ENCODE data around the gene TSEN15. TPM values are rescaled to one million over a fixed set of nuclear protein-coding genes. Genes with fewer than 3 reads are reported as not detected.

Gene TSEN15
- total RNA-seq, 6 donors from 2014 or later, result 25.0 to 39.9 (median 27.3) TPM

GRCh38 chr1:184072376-184072775 lies 20.8 kb downstream of the TSEN15 start:
- 92 to 97% methylated on average over 2 of the region's 2 CpGs for WGBS, 2 donors
- Histone ChIP-seq H3K9me3 (no peaks in the 10 kb centered on the region), H3K4me3 (no peak overlapping the region), H3K27me3 (no peaks in the 10 kb centered on the region), H3K36me3 (peaks cover 0 to 3% (median 0%) of the 10 kb centered on the region in 4 donors), H3K27ac (no peak overlapping the region), H3K4me1 (peaks cover 0 to 16% (median 9%) of the 10 kb centered on the region in 4 donors)
- TF ChIP-seq POLR2A (IDR thresholded peaks at IDR 0.05), result no peak
- no peak for TF ChIP-seq EP300 (IDR thresholded peaks at IDR 0.05)
- no peak for TF ChIP-seq CTCF (IDR thresholded peaks at IDR 0.05)
- TF ChIP-seq POLR2AphosphoS5 (IDR thresholded peaks at IDR 0.05), result no peak
- DNase-seq, result no peak
- ATAC-seq (ENCODE audit: low FRiP score in 2 of 2), result no peak

DNA sequence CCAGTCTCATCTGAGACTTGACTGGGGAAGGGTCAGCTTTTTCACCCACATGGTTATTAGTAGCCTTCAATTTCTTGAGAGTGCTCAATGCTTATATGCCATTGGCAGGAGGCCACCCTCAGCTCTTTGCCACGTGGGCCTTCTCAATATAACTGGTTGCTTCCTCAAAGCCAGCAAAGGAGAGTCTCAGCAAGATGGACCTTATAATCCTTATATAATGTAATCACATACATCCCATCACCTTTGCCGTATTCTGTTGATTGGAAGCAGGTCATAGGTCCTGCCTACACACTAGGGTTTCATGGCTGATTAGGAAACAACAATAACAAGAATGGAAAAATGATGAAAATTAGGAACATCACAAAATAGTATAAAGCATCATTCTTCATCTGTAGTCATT lies 22.9 kb downstream of the TSEN15 start:
- Histone ChIP-seq H3K27ac (peak overlapping the region in 2 of 4 donors; percentile 18 to 21), H3K4me3 (no peak overlapping the region), H3K4me1 (peaks cover 0 to 16% (median 9%) of the 10 kb centered on the region in 4 donors), H3K36me3 (peaks cover 0 to 3% (median 0%) of the 10 kb centered on the region in 4 donors), H3K27me3 (no peaks in the 10 kb centered on the region), H3K9me3 (no peaks in the 10 kb centered on the region)
- ATAC-seq (ENCODE audit: low FRiP score in 2 of 2) (no peak), DNase-seq (no peak)
- TF ChIP-seq POLR2A (IDR thresholded peaks at IDR 0.05) (no peak), EP300 (IDR thresholded peaks at IDR 0.05) (no peak), POLR2AphosphoS5 (IDR thresholded peaks at IDR 0.05) (no peak), CTCF (IDR thresholded peaks at IDR 0.05) (no peak)
- 75 to 86% methylated on average over 2 of the region's 2 CpGs for WGBS, 2 donors

GRCh38 chr1:184075055-184076029 lies 23.8 kb downstream of the TSEN15 start:
- Histone ChIP-seq H3K27me3 (no peaks in the 10 kb centered on the region), H3K4me3 (no peak overlapping the region), H3K27ac (peak overlapping the region in 1 of 4 donors; percentile 18), H3K4me1 (peaks cover 0 to 16% (median 9%) of the 10 kb centered on the region in 4 donors), H3K36me3 (peaks cover 0 to 3% (median 0%) of the 10 kb centered on the region in 4 donors), H3K9me3 (no peaks in the 10 kb centered on the region)
- DNase-seq (no peak), ATAC-seq (ENCODE audit: low FRiP score in 2 of 2) (peak; percentile 82 to 85)
- TF ChIP-seq EP300 (IDR thresholded peaks at IDR 0.05), result no peak
- peak; percentile 41 to 82 (median 67) for TF ChIP-seq CTCF (IDR thresholded peaks at IDR 0.05)
- 46 to 49% methylated on average over 4 of the region's 4 CpGs for WGBS, 2 donors

DNA sequence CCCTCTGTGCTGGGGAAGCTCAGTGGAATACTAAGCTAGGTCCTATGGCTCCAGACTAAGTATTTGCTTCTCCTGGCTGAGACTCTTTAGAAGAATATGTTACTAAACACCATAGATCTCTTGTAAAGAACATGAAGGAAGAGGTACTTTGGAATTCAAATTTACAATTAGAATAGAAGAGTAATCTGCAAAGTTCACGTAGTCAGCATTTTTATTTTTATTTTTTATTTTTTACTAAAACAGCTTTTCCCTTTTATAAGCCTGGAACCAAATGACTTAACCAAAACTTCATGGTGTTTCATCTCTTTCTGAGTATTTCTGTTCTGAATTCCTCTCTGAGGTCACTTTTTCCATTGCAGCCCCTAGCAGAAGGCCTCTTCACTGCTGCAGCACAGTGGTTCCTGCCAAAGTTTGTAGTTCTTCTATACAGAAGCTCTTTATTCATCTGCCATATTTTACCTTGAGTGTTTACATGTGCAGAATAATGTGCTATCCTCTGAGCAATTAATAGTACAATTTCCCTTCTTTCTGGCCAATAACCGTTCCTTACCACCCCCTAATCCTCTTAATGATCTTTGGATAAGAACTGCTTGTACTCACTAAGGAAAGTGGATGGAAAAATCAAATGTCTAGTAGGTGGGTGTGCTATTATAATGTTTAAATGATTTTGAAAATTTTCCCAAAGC lies 27.2 kb downstream of the TSEN15 start:
- Histone ChIP-seq H3K36me3 (no peaks in the 10 kb centered on the region), H3K4me1 (peaks cover 0 to 16% (median 9%) of the 10 kb centered on the region in 4 donors), H3K27me3 (no peaks in the 10 kb centered on the region), H3K9me3 (no peaks in the 10 kb centered on the region), H3K4me3 (no peak overlapping the region), H3K27ac (no peak overlapping the region)
- no peak for DNase-seq
- TF ChIP-seq EP300 (IDR thresholded peaks at IDR 0.05) (no peak), POLR2A (IDR thresholded peaks at IDR 0.05) (no peak), POLR2AphosphoS5 (IDR thresholded peaks at IDR 0.05) (no peak), CTCF (IDR thresholded peaks at IDR 0.05) (no peak)
- WGBS, 2 donors, result 40 to 49% methylated on average over 2 of the region's 2 CpGs
- no peak for ATAC-seq (ENCODE audit: low FRiP score in 2 of 2)

All from upper lobe of left lung (tissue), 6 donors.